LNCaP clone FGC (cell line): Measurements from ENCODE around the gene VSIG10L.

Experiments used
- DNase-seq: peaks from one replicate; pipeline ENCODE4 v3.0.0-alpha.2; 2011; ENCODE audit warnings: low read depth
- H3K4me3 ChIP-seq: 2 replicates; pipeline ENCODE4 v1.5.1; 2011; ENCODE audit warnings: mild to moderate bottlenecking, low read depth, low read length, control low read depth
- TF ChIP-seq, protein P1 (sequence below): IDR thresholded peaks from 2 replicates; pipeline ENCODE4 v1.5.1; 2012; ENCODE audit warnings: mild to moderate bottlenecking; ENCODE audit not compliant: control insufficient read depth, insufficient read depth; ENCODE audit errors: extremely low read depth

Gene VSIG10L

DNA sequence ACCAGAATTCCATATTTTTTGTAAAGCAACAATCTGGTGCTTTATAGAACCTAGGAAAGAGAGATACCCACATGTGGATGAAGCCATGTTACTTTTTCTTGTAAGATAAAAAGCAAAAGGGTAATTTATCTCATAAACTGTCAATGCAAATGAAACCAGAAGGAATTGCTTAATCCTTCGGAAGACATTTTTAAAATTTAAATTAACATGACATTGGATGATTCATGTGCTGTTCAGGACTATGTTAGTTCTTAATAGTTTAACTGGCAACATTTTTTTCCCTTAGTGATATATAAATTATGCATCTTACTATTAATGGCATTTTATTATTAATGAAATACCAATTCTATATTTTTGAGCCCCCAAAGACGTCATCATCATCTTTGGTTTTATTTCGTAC lies 56.3 kb downstream of the VSIG10L start:
- TF ChIP-seq, protein P1, sequence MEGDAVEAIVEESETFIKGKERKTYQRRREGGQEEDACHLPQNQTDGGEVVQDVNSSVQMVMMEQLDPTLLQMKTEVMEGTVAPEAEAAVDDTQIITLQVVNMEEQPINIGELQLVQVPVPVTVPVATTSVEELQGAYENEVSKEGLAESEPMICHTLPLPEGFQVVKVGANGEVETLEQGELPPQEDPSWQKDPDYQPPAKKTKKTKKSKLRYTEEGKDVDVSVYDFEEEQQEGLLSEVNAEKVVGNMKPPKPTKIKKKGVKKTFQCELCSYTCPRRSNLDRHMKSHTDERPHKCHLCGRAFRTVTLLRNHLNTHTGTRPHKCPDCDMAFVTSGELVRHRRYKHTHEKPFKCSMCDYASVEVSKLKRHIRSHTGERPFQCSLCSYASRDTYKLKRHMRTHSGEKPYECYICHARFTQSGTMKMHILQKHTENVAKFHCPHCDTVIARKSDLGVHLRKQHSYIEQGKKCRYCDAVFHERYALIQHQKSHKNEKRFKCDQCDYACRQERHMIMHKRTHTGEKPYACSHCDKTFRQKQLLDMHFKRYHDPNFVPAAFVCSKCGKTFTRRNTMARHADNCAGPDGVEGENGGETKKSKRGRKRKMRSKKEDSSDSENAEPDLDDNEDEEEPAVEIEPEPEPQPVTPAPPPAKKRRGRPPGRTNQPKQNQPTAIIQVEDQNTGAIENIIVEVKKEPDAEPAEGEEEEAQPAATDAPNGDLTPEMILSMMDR, result no peak
- DNase-seq, result no peak
- H3K4me3 ChIP-seq, result no peak overlapping the region

GRCh38 chr19:51282335-51282734 lies 59.6 kb downstream of the VSIG10L start:
- no peak for DNase-seq
- TF ChIP-seq, protein P1, result no peak
- H3K4me3 ChIP-seq, result no peak overlapping the region
